Measurements from ENCODE around the gene POLR3G. TPM values are rescaled to one million over a fixed set of nuclear protein-coding genes. Genes with fewer than 3 reads are reported as not detected.

The POLR3G gene
- total and polyA plus RNA-seq, 2 of the 13 experiments (the other 11 are each of a cell fraction or from before 2014, with no cell fraction given): 1.2 to 7.3 TPM

GRCh38 chr5:90560771-90561170, 86.1 kb downstream of the POLR3G start:
- ChIA-PET CTCF (ENCODE audit: low intra/inter-chr PET ratio, low total read pairs) (no interaction called here), POLR2A (no interaction called here)
- no peak overlapping the region for H3K27ac ChIP-seq (ENCODE audit: extremely low read length, insufficient read depth, low read length)
- intact Hi-C loops (cut with micrococcal nuclease; ENCODE audit: unreplicated experiment): no loop called here
- no peak overlapping the region for H3K9ac ChIP-seq (ENCODE audit: insufficient read depth, low read depth, low read length)
- no peak for FAIRE-seq
- H3K4me2 ChIP-seq (ENCODE audit: low read depth, low read length): no peak overlapping the region
- WGBS (ENCODE audit: low lambda C conversion rate): 22% methylated on average over 2 of the region's 2 CpGs
- TF ChIP-seq SALL2 (CRISPR knock-in tag; IDR thresholded peaks at IDR 0.05) (no peak), HOMEZ (CRISPR knock-in tag; IDR thresholded peaks at IDR 0.05; ENCODE audit: low read depth) (no peak), MXD4 (CRISPR knock-in tag; IDR thresholded peaks at IDR 0.05) (no peak)
- H3K9me3 ChIP-seq (ENCODE audit: low read length): no peaks in the 10 kb centered on the region
- H3K36me3 ChIP-seq (replicated peaks in 1 of 2; ENCODE audit: control insufficient read depth in 1 of 2, insufficient read depth in 2 of 2, low read length in 2 of 2): no peaks in the 10 kb centered on the region
- H3K27me3 ChIP-seq (ENCODE audit: control insufficient read depth in 1 of 2, insufficient read depth in 2 of 2, low read length in 2 of 2): peaks cover 0 to 28% of the 10 kb centered on the region in 2 experiments; a peak in 4 of 5 replicates
- H3K4me3 ChIP-seq (replicated peaks in 1 of 3; ENCODE audit: insufficient read depth in 1 of 3, low read depth in 2 of 3, low read length in 3 of 3): no peak overlapping the region
- ATAC-seq: no peak
- no peak overlapping the region for H2AFZ ChIP-seq (ENCODE audit: low read length)
- H3K79me2 ChIP-seq (ENCODE audit: insufficient read depth, low read length): no peaks in the 10 kb centered on the region
- DNase-seq (ENCODE audit: low spot score): no peak
- H3K4me1 ChIP-seq (ENCODE audit: insufficient read depth, low read length): no peaks in the 10 kb centered on the region
- no peaks in the 10 kb centered on the region for H4K20me1 ChIP-seq (ENCODE audit: insufficient read depth, low read length)
- BruUV-seq (replicated peaks): no TSS peak
- in situ Hi-C loops (cut with HindIII; ENCODE audit: extremely low pct_ligation_motif_present, low pct_unique_long_range_greater_than_20kb): no loop called here

- Histone ChIP-seq H3K4me2 (ENCODE audit: low read depth, low read length) (no peak overlapping the region), H3K79me2 (ENCODE audit: insufficient read depth, low read length) (no peaks in the 10 kb centered on the region), H2AFZ (ENCODE audit: low read length) (no peak overlapping the region), H3K27me3 (ENCODE audit: control insufficient read depth in 1 of 2, insufficient read depth in 2 of 2, low read length in 2 of 2) (peaks cover 0 to 25% of the 10 kb centered on the region in 2 experiments; a peak in 4 of 5 replicates), H3K27ac (ENCODE audit: extremely low read length, insufficient read depth, low read length) (no peak overlapping the region), H3K9ac (ENCODE audit: insufficient read depth, low read depth, low read length) (no peak overlapping the region), H3K4me3 (replicated peaks in 1 of 3; ENCODE audit: insufficient read depth in 1 of 3, low read depth in 2 of 3, low read length in 3 of 3) (no peak overlapping the region), H3K9me3 (ENCODE audit: low read length) (no peaks in the 10 kb centered on the region), H3K4me1 (ENCODE audit: insufficient read depth, low read length) (no peaks in the 10 kb centered on the region), H3K36me3 (replicated peaks in 1 of 2; ENCODE audit: control insufficient read depth in 1 of 2, insufficient read depth in 2 of 2, low read length in 2 of 2) (no peaks in the 10 kb centered on the region), H4K20me1 (ENCODE audit: insufficient read depth, low read length) (no peaks in the 10 kb centered on the region)
- DNase-seq (ENCODE audit: low spot score) (no peak), ATAC-seq (no peak), FAIRE-seq (no peak)
- intact Hi-C loops (cut with micrococcal nuclease; ENCODE audit: unreplicated experiment) (no loop called here), in situ Hi-C loops (cut with HindIII; ENCODE audit: extremely low pct_ligation_motif_present, low pct_unique_long_range_greater_than_20kb) (no loop called here)
- TF ChIP-seq BCL3 (CRISPR knock-in tag; IDR thresholded peaks at IDR 0.05) (no peak), TCF7L2 (IDR thresholded peaks at IDR 0.05; ENCODE audit: low read depth, low read length) (no peak), TCF12 (IDR thresholded peaks at IDR 0.05) (no peak), TCF12 (CRISPR knock-in tag; IDR thresholded peaks at IDR 0.05) (no peak), ZNF10 (CRISPR knock-in tag; IDR thresholded peaks at IDR 0.05; ENCODE audit: borderline replicate concordance, low read depth) (no peak), ATF7 (IDR thresholded peaks at IDR 0.05) (no peak), ATF7 (CRISPR knock-in tag; IDR thresholded peaks at IDR 0.05) (no peak), RBM22 (optimal IDR thresholded peaks at IDR 0.05; ENCODE audit: low read length) (no peak), ZSCAN9 (CRISPR knock-in tag; IDR thresholded peaks at IDR 0.05; ENCODE audit: borderline replicate concordance) (no peak)
- 3% methylated on average over 1 of the region's 1 CpG for WGBS (ENCODE audit: low lambda C conversion rate)
- POLR2A ChIA-PET: no interaction called here
- BruUV-seq (replicated peaks): no TSS peak
- CTCF ChIA-PET (ENCODE audit: low intra/inter-chr PET ratio, low total read pairs): no interaction called here
Measured at GRCh38 chr5:90561766-90562165, 87.1 kb downstream of the POLR3G start.

Data from HepG2 (cell line).